ENCODE measurements around the gene MUSK.

- TF ChIP-seq CTCF (conservative IDR thresholded peaks at IDR 0.05) (no peak), ZFX (IDR thresholded peaks at IDR 0.05) (no peak)
These were observed 168.9 kb downstream of the MUSK start for GRCh38 chr9:110837401-110838005.

All from C4-2B (cell line).